CD14-positive monocyte (primary cell): ENCODE measurements around the gene GAREM1. TPM values are rescaled to one million over a fixed set of nuclear protein-coding genes. Genes with fewer than 3 reads are reported as not detected.

Experiments
- DNase-seq, 3 donors: peaks; one replicate each; pipeline ENCODE4 v3.0.0-alpha.2; 2011 to 2022
- H2AFZ ChIP-seq: 2 replicates; pipeline ENCODE4 v1.6.0; 2012; ENCODE audit warnings: mild to moderate bottlenecking, low read depth, low read length, inconsistent platforms; ENCODE audit not compliant: insufficient read depth, poor library complexity, severe bottlenecking
- H3K27ac ChIP-seq, 2 donors: 1 replicate in 1 of 2; 2 replicates in 1 of 2; pipeline ENCODE4 v1.5.1; 2012 to 2013; ENCODE audit warnings: low read length in 2 of 2, control low read depth in 1 of 2, inconsistent platforms in 1 of 2, low read depth in 1 of 2, mild to moderate bottlenecking in 1 of 2
- H3K27me3 ChIP-seq, 2 donors: one replicate each; pipeline versions ENCODE4 v1.6.0 to v1.6.1; 2011 to 2013; ENCODE audit warnings: low read length in 2 of 2; ENCODE audit not compliant: control insufficient read depth in 2 of 2, insufficient read depth in 2 of 2
- H3K36me3 ChIP-seq, 2 donors: replicated peaks in 1 of 2; 1 replicate in 1 of 2; 2 replicates in 1 of 2; pipeline versions ENCODE4 v1.5.1 to v1.6.1; 2012 to 2013; ENCODE audit warnings: low read length in 2 of 2, control low read depth in 1 of 2, inconsistent platforms in 1 of 2, mild to moderate bottlenecking in 1 of 2; ENCODE audit not compliant: insufficient read depth in 2 of 2, control insufficient read depth in 1 of 2
- H3K4me1 ChIP-seq, 2 donors: 1 replicate in 1 of 2; 2 replicates in 1 of 2; pipeline versions ENCODE4 v1.5.1 to v1.6.1; 2012 to 2013; ENCODE audit warnings: low read length in 2 of 2, control low read depth in 1 of 2, inconsistent platforms in 1 of 2, mild to moderate bottlenecking in 1 of 2, moderate library complexity in 1 of 2; ENCODE audit not compliant: insufficient read depth in 2 of 2, control insufficient read depth in 1 of 2
- H3K4me2 ChIP-seq: replicated peaks from 2 replicates; pipeline ENCODE3; 2012; ENCODE audit warnings: low read length, moderate library complexity, mild to moderate bottlenecking; ENCODE audit not compliant: poor library complexity, severe bottlenecking; ENCODE audit errors: extremely low read depth
- H3K4me3 ChIP-seq, 3 experiments: fragments of 200-600 bp in 1 of 3; sonication (generic) in 1 of 3; replicated peaks in 1 of 3; 1 replicate in 2 of 3; 2 replicates in 1 of 3; pipeline ENCODE4 v1.5.1; 2011 to 2013; ENCODE audit warnings: low read length in 3 of 3, mild to moderate bottlenecking in 3 of 3, control low read depth in 2 of 3, low read depth in 2 of 3, inconsistent platforms in 1 of 3, moderate library complexity in 1 of 3
- H3K79me2 ChIP-seq: 2 replicates; pipeline ENCODE4 v1.6.0; 2012; ENCODE audit warnings: mild to moderate bottlenecking, control low read depth, inconsistent platforms, low read length, moderate library complexity; ENCODE audit not compliant: insufficient read depth
- H3K9ac ChIP-seq: 2 replicates; pipeline ENCODE4 v1.6.0; 2017; ENCODE audit warnings: low read length, mild to moderate bottlenecking; ENCODE audit not compliant: insufficient read depth, poor library complexity, severe bottlenecking
- H3K9me3 ChIP-seq, 2 donors: replicated peaks in 1 of 2; 1 replicate in 1 of 2; 2 replicates in 1 of 2; pipeline versions ENCODE4 v1.5.1 to v1.6.1; 2012 to 2013; ENCODE audit warnings: low read length in 2 of 2, control low read depth in 1 of 2; ENCODE audit not compliant: control insufficient read depth in 1 of 2, insufficient read depth in 1 of 2
- H4K20me1 ChIP-seq: 2 replicates; pipeline ENCODE4 v1.6.0; 2012; ENCODE audit warnings: mild to moderate bottlenecking, low read length, control low read depth, moderate library complexity; ENCODE audit not compliant: insufficient read depth
- H3K27ac Mint-ChIP-seq, 7 donors: one replicate each; pipeline ENCODE4 v1.8.0; 2020; ENCODE audit warnings: mild to moderate bottlenecking in 7 of 7, mixed read lengths in 7 of 7, moderate library complexity in 6 of 7, inconsistent platforms in 2 of 7
- H3K27me3 Mint-ChIP-seq, 3 donors: one replicate each; pipeline ENCODE4 v1.8.0; 2021 to 2022; ENCODE audit warnings: low read depth in 3 of 3, mild to moderate bottlenecking in 3 of 3, mixed read lengths in 3 of 3, moderate library complexity in 3 of 3, inconsistent platforms in 1 of 3
- H3K36me3 Mint-ChIP-seq, 2 donors: one replicate each; pipeline ENCODE4 v1.8.0; 2020; ENCODE audit warnings: mixed read lengths in 2 of 2, inconsistent platforms in 1 of 2, mild to moderate bottlenecking in 1 of 2
- H3K4me1 Mint-ChIP-seq: one replicate; pipeline ENCODE4 v1.8.0; 2020; ENCODE audit warnings: mild to moderate bottlenecking, mixed read lengths
- H3K4me3 Mint-ChIP-seq, 2 donors: one replicate each; pipeline ENCODE4 v1.8.0; 2020; ENCODE audit warnings: mild to moderate bottlenecking in 2 of 2, mixed read lengths in 2 of 2, moderate library complexity in 1 of 2
- H3K9me3 Mint-ChIP-seq, 7 donors: one replicate each; pipeline ENCODE4 v1.8.0; 2020 to 2022; ENCODE audit warnings: mixed read lengths in 7 of 7, mild to moderate bottlenecking in 6 of 7, moderate library complexity in 6 of 7, inconsistent platforms in 2 of 7
- WGBS: methylation state at CpG from one replicate; pipeline ENCODE4 v1.1.5; 2013; ENCODE audit warnings: missing lambda C conversion rate; ENCODE audit not compliant: insufficient coverage; 5-methylcytosine and 5-hydroxymethylcytosine counted together
- intact Hi-C, 2 donors: fragments of 100-400 bp; cut with micrococcal nuclease; formaldehyde crosslinking; loops; one replicate each; pipeline versions ENCODE4 v1.15.0 to v1.15.1; 2023
- polyA plus RNA-seq, 3 donors: library from polyadenylated mRNA; depleted of rRNA in 1 of 3; unstranded in 2 of 3; stranded (reverse) in 1 of 3; fragments of 300-500 nt in 2 of 3; fragments of >200 nt in 1 of 3; fragmentation: Illumina TruSeq in 2 of 3; gene quantifications; 1 replicate in 2 of 3; 2 replicates in 1 of 3; pipeline ENCODE4 v1.2.3, GENCODE V29; 2012 to 2021
- TF ChIP-seq, protein P1 (sequence below): fragments of 200-600 bp; IDR thresholded peaks from one replicate; pipeline ENCODE4 v1.8.0; 2022; ENCODE audit warnings: antibody characterized with exemption, mild to moderate bottlenecking

GAREM1 gene
- polyA plus RNA-seq, 3 donors, result 0.24 TPM; not detected in 2

DNA sequence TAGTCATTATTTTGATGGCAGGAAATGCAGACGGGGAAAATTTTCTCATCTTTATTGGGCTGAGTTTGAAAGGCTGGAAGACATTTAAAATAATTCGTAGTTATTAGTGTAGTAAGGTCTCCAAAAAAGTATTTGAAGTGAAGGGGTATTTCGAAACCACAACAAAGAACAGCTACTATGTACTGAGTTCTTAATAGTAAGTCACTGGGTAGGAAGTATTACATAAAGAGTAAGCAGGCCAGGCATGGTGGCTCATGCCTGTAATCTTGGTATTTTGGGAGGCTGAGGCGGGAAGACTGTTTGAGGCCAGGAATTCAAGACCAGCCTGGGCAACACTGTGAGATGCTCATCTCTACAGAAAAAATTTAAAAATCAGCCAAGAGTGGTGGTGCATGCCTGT is 167.3 kb downstream of the GAREM1 start:
- Histone ChIP-seq H4K20me1 (no peaks in the 10 kb centered on the region), H3K36me3 (no peaks in the 10 kb centered on the region), H3K9me3 (no peaks in the 10 kb centered on the region), H3K4me2 (no peak overlapping the region), H3K4me1 (no peaks in the 10 kb centered on the region), H3K27me3 (no peaks in the 10 kb centered on the region), H3K4me3 (no peak overlapping the region), H3K9ac (no peak overlapping the region), H2AFZ (no peak overlapping the region), H3K27ac (no peak overlapping the region), H3K79me2 (no peaks in the 10 kb centered on the region)
- intact Hi-C loops, result no loop called here
- no peaks in the 10 kb centered on the region for H3K4me1 Mint-ChIP-seq
- H3K4me3 Mint-ChIP-seq, result no peak overlapping the region
- TF ChIP-seq, protein P1, sequence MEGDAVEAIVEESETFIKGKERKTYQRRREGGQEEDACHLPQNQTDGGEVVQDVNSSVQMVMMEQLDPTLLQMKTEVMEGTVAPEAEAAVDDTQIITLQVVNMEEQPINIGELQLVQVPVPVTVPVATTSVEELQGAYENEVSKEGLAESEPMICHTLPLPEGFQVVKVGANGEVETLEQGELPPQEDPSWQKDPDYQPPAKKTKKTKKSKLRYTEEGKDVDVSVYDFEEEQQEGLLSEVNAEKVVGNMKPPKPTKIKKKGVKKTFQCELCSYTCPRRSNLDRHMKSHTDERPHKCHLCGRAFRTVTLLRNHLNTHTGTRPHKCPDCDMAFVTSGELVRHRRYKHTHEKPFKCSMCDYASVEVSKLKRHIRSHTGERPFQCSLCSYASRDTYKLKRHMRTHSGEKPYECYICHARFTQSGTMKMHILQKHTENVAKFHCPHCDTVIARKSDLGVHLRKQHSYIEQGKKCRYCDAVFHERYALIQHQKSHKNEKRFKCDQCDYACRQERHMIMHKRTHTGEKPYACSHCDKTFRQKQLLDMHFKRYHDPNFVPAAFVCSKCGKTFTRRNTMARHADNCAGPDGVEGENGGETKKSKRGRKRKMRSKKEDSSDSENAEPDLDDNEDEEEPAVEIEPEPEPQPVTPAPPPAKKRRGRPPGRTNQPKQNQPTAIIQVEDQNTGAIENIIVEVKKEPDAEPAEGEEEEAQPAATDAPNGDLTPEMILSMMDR, result no peak
- peaks cover 0 to 2% (median 0%) of the 10 kb centered on the region in 7 donors for H3K9me3 Mint-ChIP-seq
- DNase-seq, result no peak
- no CpG with 5 or more reads among the region's 4 CpGs for WGBS
- H3K27ac Mint-ChIP-seq, result no peak overlapping the region
- no peaks in the 10 kb centered on the region for H3K36me3 Mint-ChIP-seq
- peaks cover 3 to 5% (median 5%) of the 10 kb centered on the region in 3 donors for H3K27me3 Mint-ChIP-seq

DNA sequence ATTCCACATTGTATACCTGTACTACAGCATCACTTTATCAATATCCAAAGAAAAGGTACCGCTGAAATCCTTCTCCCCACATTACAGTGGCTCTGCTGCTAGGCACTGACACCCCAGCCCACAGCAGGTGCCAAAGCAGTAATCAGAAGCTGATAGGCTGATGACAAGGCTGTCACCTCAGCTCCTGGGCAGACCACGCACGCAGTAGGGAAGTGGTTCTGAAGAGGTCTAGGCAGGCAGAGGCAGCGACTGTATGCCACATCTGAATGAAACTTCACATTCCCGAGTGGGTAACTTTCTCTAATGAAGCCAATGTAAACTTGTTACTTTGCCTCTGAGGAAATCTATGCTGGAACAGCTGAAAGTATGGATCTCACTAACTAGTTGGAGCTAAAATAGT is 167.9 kb downstream of the GAREM1 start:
- Histone ChIP-seq H3K27me3 (no peaks in the 10 kb centered on the region), H3K36me3 (no peaks in the 10 kb centered on the region), H3K4me3 (no peak overlapping the region), H3K4me1 (no peaks in the 10 kb centered on the region), H4K20me1 (no peaks in the 10 kb centered on the region), H3K9me3 (no peaks in the 10 kb centered on the region), H3K79me2 (no peaks in the 10 kb centered on the region), H3K9ac (no peak overlapping the region), H2AFZ (no peak overlapping the region), H3K4me2 (no peak overlapping the region), H3K27ac (no peak overlapping the region)
- no peak for DNase-seq
- Mint-ChIP-seq H3K4me1 (no peaks in the 10 kb centered on the region), H3K36me3 (no peaks in the 10 kb centered on the region), H3K27me3 (peaks cover 3 to 8% (median 5%) of the 10 kb centered on the region in 3 donors), H3K4me3 (no peak overlapping the region), H3K9me3 (peaks cover 0 to 2% (median 0%) of the 10 kb centered on the region in 7 donors), H3K27ac (no peak overlapping the region)
- 73% methylated on average over 5 of the region's 5 CpGs for WGBS
- TF ChIP-seq, protein P1, result no peak
- intact Hi-C loops, result no loop called here
